Activated T-cell treated with anti-CD3 and anti-CD28 coated beads, Interleukin-2, amount 50 U/mL, for 24 hours (primary cell): ENCODE data around the gene PRKCZ.
A peak's percentile ranks its signal among the peaks of the same experiment; 100 is the strongest.

ENCODE experiments used
- DNase-seq: peaks from one replicate; pipeline ENCODE4 v3.0.0-alpha.2; 2020
- H3K27ac Mint-ChIP-seq: 2 replicates; pipeline ENCODE4 v1.8.0; 2020; ENCODE audit warnings: mild to moderate bottlenecking, mixed read lengths
- H3K27me3 Mint-ChIP-seq: 2 replicates; pipeline ENCODE4 v1.8.0; 2020; ENCODE audit warnings: mixed read lengths
- H3K36me3 Mint-ChIP-seq: 2 replicates; pipeline ENCODE4 v1.8.0; 2020; ENCODE audit warnings: low read depth, mixed read lengths
- H3K4me1 Mint-ChIP-seq: 2 replicates; pipeline ENCODE4 v1.8.0; 2020; ENCODE audit warnings: low read depth, mixed read lengths
- H3K4me3 Mint-ChIP-seq: 2 replicates; pipeline ENCODE4 v1.8.0; 2020; ENCODE audit warnings: mild to moderate bottlenecking, moderate library complexity, mixed read lengths
- H3K9me3 Mint-ChIP-seq: 2 replicates; pipeline ENCODE4 v1.8.0; 2020; ENCODE audit warnings: mixed read lengths

PRKCZ gene

GRCh38 chr1:2168535-2168934, 118.3 kb downstream of the PRKCZ start:
- Mint-ChIP-seq H3K27ac (no peak overlapping the region), H3K4me1 (no peaks in the 10 kb centered on the region), H3K36me3 (peaks cover 19% of the 10 kb centered on the region), H3K27me3 (no peaks in the 10 kb centered on the region), H3K9me3 (no peaks in the 10 kb centered on the region), H3K4me3 (no peak overlapping the region)
- no peak for DNase-seq

- Mint-ChIP-seq H3K9me3 (no peaks in the 10 kb centered on the region), H3K27me3 (no peaks in the 10 kb centered on the region), H3K27ac (no peak overlapping the region), H3K36me3 (peaks cover 16% of the 10 kb centered on the region), H3K4me1 (peaks cover 2% of the 10 kb centered on the region), H3K4me3 (no peak overlapping the region)
- no peak for DNase-seq
Observed at GRCh38 chr1:2169200-2169836, 119.1 kb downstream of the PRKCZ start.

GRCh38 chr1:2170211-2170610, 120.0 kb downstream of the PRKCZ start:
- peaks cover 16% of the 10 kb centered on the region for H3K36me3 Mint-ChIP-seq
- H3K27ac Mint-ChIP-seq = no peak overlapping the region

GRCh38 chr1:2172012-2172411, 121.8 kb downstream of the PRKCZ start:
- H3K4me3 Mint-ChIP-seq = no peak overlapping the region

More at GRCh38 chr1:2170211-2170610, 120.0 kb downstream of the PRKCZ start:
- DNase-seq = no peak
- Mint-ChIP-seq H3K4me3 (no peak overlapping the region), H3K9me3 (no peaks in the 10 kb centered on the region), H3K27me3 (no peaks in the 10 kb centered on the region), H3K4me1 (peaks cover 7% of the 10 kb centered on the region)

GRCh38 chr1:2172551-2173146, 122.4 kb downstream of the PRKCZ start:
- peaks cover 21% of the 10 kb centered on the region for H3K36me3 Mint-ChIP-seq
- no peaks in the 10 kb centered on the region for H3K9me3 Mint-ChIP-seq
- H3K4me3 Mint-ChIP-seq = no peak overlapping the region
- DNase-seq = no peak
- peaks cover 7% of the 10 kb centered on the region for H3K4me1 Mint-ChIP-seq
- no peak overlapping the region for H3K27ac Mint-ChIP-seq
- H3K27me3 Mint-ChIP-seq = no peaks in the 10 kb centered on the region

More at GRCh38 chr1:2172012-2172411, 121.8 kb downstream of the PRKCZ start:
- Mint-ChIP-seq H3K4me1 (peaks cover 7% of the 10 kb centered on the region), H3K27me3 (no peaks in the 10 kb centered on the region), H3K9me3 (no peaks in the 10 kb centered on the region), H3K27ac (no peak overlapping the region), H3K36me3 (peaks cover 21% of the 10 kb centered on the region)
- no peak for DNase-seq

- Mint-ChIP-seq H3K4me1 (peaks cover 7% of the 10 kb centered on the region), H3K27me3 (no peaks in the 10 kb centered on the region), H3K27ac (no peak overlapping the region), H3K9me3 (no peaks in the 10 kb centered on the region), H3K36me3 (peaks cover 25% of the 10 kb centered on the region), H3K4me3 (no peak overlapping the region)
- DNase-seq = no peak
Observed at GRCh38 chr1:2173546-2174347, 123.5 kb downstream of the PRKCZ start.

- H3K4me3 Mint-ChIP-seq = peak overlapping the region; percentile 42
- no peaks in the 10 kb centered on the region for H3K27me3 Mint-ChIP-seq
Observed at GRCh38 chr1:2174348-2175054, 124.3 kb downstream of the PRKCZ start.

GRCh38 chr1:2175055-2175414, 124.8 kb downstream of the PRKCZ start:
- H3K4me3 Mint-ChIP-seq = peak overlapping the region; percentile 42
- H3K27me3 Mint-ChIP-seq = no peaks in the 10 kb centered on the region
- H3K36me3 Mint-ChIP-seq = peaks cover 33% of the 10 kb centered on the region
- peaks cover 7% of the 10 kb centered on the region for H3K4me1 Mint-ChIP-seq
- H3K9me3 Mint-ChIP-seq = no peaks in the 10 kb centered on the region
- peak overlapping the region; percentile 17 for H3K27ac Mint-ChIP-seq
- DNase-seq = no peak

More at GRCh38 chr1:2174348-2175054, 124.3 kb downstream of the PRKCZ start:
- peak; percentile 66 for DNase-seq
- Mint-ChIP-seq H3K27ac (peak overlapping the region; percentile 17), H3K36me3 (peaks cover 28% of the 10 kb centered on the region), H3K9me3 (no peaks in the 10 kb centered on the region), H3K4me1 (peaks cover 7% of the 10 kb centered on the region)

GRCh38 chr1:2175681-2176454, 125.7 kb downstream of the PRKCZ start:
- peaks cover 7% of the 10 kb centered on the region for H3K4me1 Mint-ChIP-seq
- no peak overlapping the region for H3K4me3 Mint-ChIP-seq
- no peaks in the 10 kb centered on the region for H3K9me3 Mint-ChIP-seq
- peaks cover 39% of the 10 kb centered on the region for H3K36me3 Mint-ChIP-seq
- DNase-seq = no peak
- no peak overlapping the region for H3K27ac Mint-ChIP-seq
- H3K27me3 Mint-ChIP-seq = no peaks in the 10 kb centered on the region

- peaks cover 7% of the 10 kb centered on the region for H3K4me1 Mint-ChIP-seq
- H3K27me3 Mint-ChIP-seq = no peaks in the 10 kb centered on the region
- no peak for DNase-seq
- H3K9me3 Mint-ChIP-seq = no peaks in the 10 kb centered on the region
- peaks cover 39% of the 10 kb centered on the region for H3K36me3 Mint-ChIP-seq
- no peak overlapping the region for H3K27ac Mint-ChIP-seq
- no peak overlapping the region for H3K4me3 Mint-ChIP-seq
Observed at GRCh38 chr1:2176615-2177014, 126.4 kb downstream of the PRKCZ start.

- Mint-ChIP-seq H3K27ac (no peak overlapping the region), H3K9me3 (no peaks in the 10 kb centered on the region), H3K27me3 (no peaks in the 10 kb centered on the region), H3K4me3 (no peak overlapping the region), H3K4me1 (peaks cover 7% of the 10 kb centered on the region), H3K36me3 (peaks cover 34% of the 10 kb centered on the region)
- no peak for DNase-seq
Observed at GRCh38 chr1:2177541-2177940, 127.3 kb downstream of the PRKCZ start.

GRCh38 chr1:2177946-2178538, 127.8 kb downstream of the PRKCZ start:
- peaks cover 7% of the 10 kb centered on the region for H3K4me1 Mint-ChIP-seq
- no peak overlapping the region for H3K4me3 Mint-ChIP-seq
- no peaks in the 10 kb centered on the region for H3K9me3 Mint-ChIP-seq
- no peak overlapping the region for H3K27ac Mint-ChIP-seq
- H3K27me3 Mint-ChIP-seq = no peaks in the 10 kb centered on the region
- no peak for DNase-seq
- H3K36me3 Mint-ChIP-seq = peaks cover 30% of the 10 kb centered on the region

- Mint-ChIP-seq H3K27me3 (no peaks in the 10 kb centered on the region), H3K4me1 (peaks cover 7% of the 10 kb centered on the region), H3K36me3 (peaks cover 29% of the 10 kb centered on the region), H3K4me3 (no peak overlapping the region), H3K27ac (no peak overlapping the region), H3K9me3 (no peaks in the 10 kb centered on the region)
- no peak for DNase-seq
Observed at GRCh38 chr1:2178875-2179274, 128.7 kb downstream of the PRKCZ start.
